ENCODE measurements around the gene THOC5. TPM values are rescaled to one million over a fixed set of nuclear protein-coding genes. Genes with fewer than 3 reads are reported as not detected.
A peak's percentile ranks its signal among the peaks of the same experiment; 100 is the strongest.

THOC5 gene
- total and polyA plus RNA-seq, 2 of the 4 experiments (the other 2 are of a cell fraction) = 68.4 to 73.7 TPM

- Histone ChIP-seq H3K4ac (ENCODE audit: low read depth, low read length) (no peak overlapping the region), H3K9me1 (ENCODE audit: insufficient read depth, low read length) (peaks cover 8% of the 10 kb centered on the region; the same call in 1 of the 2 replicates), H3K9me3 (ENCODE audit: control insufficient read depth, insufficient read depth, low read length) (no peaks in the 10 kb centered on the region), H3K36me3 (ENCODE audit: control insufficient read depth, insufficient read depth, low read length) (peaks cover 70% of the 10 kb centered on the region), H3K27me3 (ENCODE audit: control insufficient read depth, insufficient read depth, low read length) (no peaks in the 10 kb centered on the region), H4K91ac (ENCODE audit: insufficient read depth, low read depth, low read length) (no peak overlapping the region), H3K79me1 (ENCODE audit: low read depth in 1 of 2, low read length in 2 of 2) (peaks cover 5 to 10% of the 10 kb centered on the region in 2 experiments; a peak in 2 of 4 replicates), H3K9ac (ENCODE audit: low read depth, low read length) (no peak overlapping the region), H2BK20ac (ENCODE audit: low read depth, low read length) (no peak overlapping the region), H4K20me1 (ENCODE audit: insufficient read depth, low read length) (0 out of 2 replicates have a peak, but pooled peaks cover 3% of the 10 kb centered on the region), H3K27ac (ENCODE audit: insufficient read depth, low read length) (no peak overlapping the region), H3K4me1 (ENCODE audit: control insufficient read depth, insufficient read depth, low read length) (0 out of 2 replicates have a peak, but pooled peaks cover 4% of the 10 kb centered on the region), H4K8ac (ENCODE audit: low read depth in 2 of 2, low read length in 2 of 2) (no peak overlapping the region), H3K23ac (ENCODE audit: low read depth, low read length) (no peak overlapping the region), H3K14ac (replicated peaks; ENCODE audit: low read depth, low read length) (no peak overlapping the region), H2AK9ac (replicated peaks; ENCODE audit: low read depth, low read length, poor library complexity) (no peak overlapping the region), H2BK120ac (ENCODE audit: low read depth, low read length) (no peak overlapping the region; the same call in 1 of the 2 replicates), H2BK15ac (ENCODE audit: low read depth, low read length) (no peak overlapping the region), H3K56ac (ENCODE audit: extremely low read depth, insufficient read depth, low read length) (no peak overlapping the region), H3K4me2 (ENCODE audit: low read depth, low read length) (no peak overlapping the region), H2AK5ac (ENCODE audit: low read depth, low read length) (peak overlapping the region; percentile 26; the same call in 1 of the 2 replicates), H2AFZ (replicated peaks; ENCODE audit: low read length, poor library complexity) (no peak overlapping the region), H2BK5ac (ENCODE audit: low read depth, low read length, poor library complexity, severe bottlenecking) (no peak overlapping the region), H3K4me3 (ENCODE audit: insufficient read depth, low read depth, low read length) (no peak overlapping the region), H3K18ac (ENCODE audit: low read depth, low read length) (no peak overlapping the region), H4K5ac (ENCODE audit: low read depth, low read length) (no peak overlapping the region)
- ATAC-seq (ENCODE audit: low read depth) (no peak), DNase-seq (no peak)
- ChIA-PET CTCF (no interaction called here), POLR2A (ENCODE audit: unreplicated experiment) (no interaction called here)
- no TSS peak for BruUV-seq (replicated peaks)
- dilution Hi-C loops (cut with HindIII; ENCODE audit: low sequenced_read_pairs, unreplicated experiment) (no loop called here), intact Hi-C loops (cut with micrococcal nuclease) (no loop called here), in situ Hi-C loops (cut with MboI; ENCODE audit: low sequenced_read_pairs) (no loop called here)
- TF ChIP-seq CEBPB (IDR thresholded peaks at IDR 0.05; ENCODE audit: low read depth, low read length) = no peak
- TF ChIP-seq, protein P1, sequence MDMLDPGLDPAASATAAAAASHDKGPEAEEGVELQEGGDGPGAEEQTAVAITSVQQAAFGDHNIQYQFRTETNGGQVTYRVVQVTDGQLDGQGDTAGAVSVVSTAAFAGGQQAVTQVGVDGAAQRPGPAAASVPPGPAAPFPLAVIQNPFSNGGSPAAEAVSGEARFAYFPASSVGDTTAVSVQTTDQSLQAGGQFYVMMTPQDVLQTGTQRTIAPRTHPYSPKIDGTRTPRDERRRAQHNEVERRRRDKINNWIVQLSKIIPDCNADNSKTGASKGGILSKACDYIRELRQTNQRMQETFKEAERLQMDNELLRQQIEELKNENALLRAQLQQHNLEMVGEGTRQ (IDR thresholded peaks at IDR 0.05; ENCODE audit: low read depth, low read length) = no peak
- no peak for TF ChIP-seq BHLHE40 (IDR thresholded peaks at IDR 0.05; ENCODE audit: low read depth, low read length)
- no peak for TF ChIP-seq CTCF (conservative IDR thresholded peaks at IDR 0.05; ENCODE audit: low read depth, low read length)
- TF ChIP-seq CHD1 (IDR thresholded peaks at IDR 0.05; ENCODE audit: low read depth, low read length) = no peak
- 100% methylated on average over 4 of the region's 7 CpGs; no CpG with 5 or more reads in 1 of the 2 experiments for WGBS, 2 experiments (ENCODE audit: extremely low coverage in 2 of 2, insufficient read length in 1 of 2)
Observed at GRCh38 chr22:29521526-29521925, 32.0 kb downstream of the THOC5 start.
